Loucy (cell line): ENCODE data around the gene OR8D1.

Source experiments
- H2AFZ ChIP-seq: fragments of 200-600 bp; sonication (generic); 2 replicates; pipeline ENCODE4 v1.6.0; 2016; ENCODE audit warnings: antibody characterized with exemption, mild to moderate bottlenecking, low read length, moderate library complexity
- H3F3A ChIP-seq: fragments of 200-600 bp; 2 replicates; pipeline ENCODE4 v1.6.0; 2016; ENCODE audit warnings: antibody characterized with exemption, low read depth, mild to moderate bottlenecking
- H3K27me3 ChIP-seq: fragments of 200-600 bp; sonication (generic); 2 replicates; pipeline ENCODE4 v1.6.1; 2014; ENCODE audit warnings: low read length, mild to moderate bottlenecking; ENCODE audit not compliant: insufficient read depth, poor library complexity, severe bottlenecking
- H3K36me3 ChIP-seq: fragments of 200-600 bp; sonication (generic); 2 replicates; pipeline ENCODE4 v1.6.1; 2016; ENCODE audit warnings: low read length; ENCODE audit not compliant: insufficient read depth
- H3K4me1 ChIP-seq: fragments of 200-600 bp; sonication (generic); 2 replicates; pipeline ENCODE4 v1.5.1; 2014; ENCODE audit warnings: low read length, mild to moderate bottlenecking; ENCODE audit not compliant: insufficient read depth, poor library complexity, severe bottlenecking
- H3K4me2 ChIP-seq: fragments of 200-600 bp; sonication (generic); 2 replicates; pipeline ENCODE4 v1.6.0; 2014; ENCODE audit warnings: antibody characterized with exemption, low read length, low read depth, mild to moderate bottlenecking; ENCODE audit not compliant: poor library complexity, severe bottlenecking
- H3K4me3 ChIP-seq: fragments of 200-600 bp; sonication (generic); 2 replicates; pipeline ENCODE4 v1.5.1; 2014; ENCODE audit warnings: low read length, mild to moderate bottlenecking, mixed read lengths; ENCODE audit not compliant: poor library complexity, severe bottlenecking
- H3K79me2 ChIP-seq: fragments of 200-600 bp; sonication (generic); 2 replicates; pipeline ENCODE4 v1.6.1; 2014; ENCODE audit warnings: low read length; ENCODE audit not compliant: insufficient read depth
- H3K9ac ChIP-seq: fragments of 200-600 bp; sonication (generic); 2 replicates; pipeline ENCODE4 v1.6.0; 2014; ENCODE audit warnings: mild to moderate bottlenecking, low read depth, low read length, moderate library complexity; ENCODE audit not compliant: poor library complexity, severe bottlenecking
- H3K9me2 ChIP-seq: fragments of 200-600 bp; sonication (generic); replicated peaks from 2 replicates; pipeline ENCODE4 v1.6.1; 2016; ENCODE audit warnings: low read depth, low read length, mixed read lengths
- H3K9me3 ChIP-seq: fragments of 200-600 bp; sonication (generic); 2 replicates; pipeline ENCODE4 v1.6.1; 2014; ENCODE audit warnings: mild to moderate bottlenecking, antibody characterized with exemption, low read length, low read depth; ENCODE audit not compliant: insufficient read depth
- H4K20me1 ChIP-seq: fragments of 200-600 bp; sonication (generic); 2 replicates; pipeline ENCODE4 v1.6.0; 2014; ENCODE audit warnings: antibody characterized with exemption, low read length, mild to moderate bottlenecking; ENCODE audit not compliant: insufficient read depth, poor library complexity, severe bottlenecking
- CTCF ChIP-seq: fragments of 200-600 bp; sonication (generic); conservative IDR thresholded peaks from 2 replicates; pipeline ENCODE4 v1.5.1; 2014; ENCODE audit warnings: mild to moderate bottlenecking, antibody characterized with exemption, low read length
- EZH2phosphoT487 ChIP-seq: fragments of 200-600 bp; IDR thresholded peaks from 2 replicates; pipeline ENCODE4 v1.6.1; 2018; ENCODE audit warnings: antibody characterized with exemption, mild to moderate bottlenecking, moderate library complexity, borderline replicate concordance

Gene OR8D1

GRCh38 chr11:124294687-124295086 is 19.1 kb downstream of the OR8D1 start:
- H3K36me3 ChIP-seq = no peaks in the 10 kb centered on the region
- H3K4me2 ChIP-seq = no peak overlapping the region

GRCh38 chr11:124285610-124286344 is 28.0 kb downstream of the OR8D1 start:
- H3K9ac ChIP-seq = no peak overlapping the region
- H4K20me1 ChIP-seq = no peaks in the 10 kb centered on the region
- H3K4me2 ChIP-seq = no peak overlapping the region
- peaks cover 4% of the 10 kb centered on the region for H3K27me3 ChIP-seq
- no peaks in the 10 kb centered on the region for H3K9me2 ChIP-seq
- no peaks in the 10 kb centered on the region; the same call in 1 of the 2 replicates for H3K9me3 ChIP-seq
- no peaks in the 10 kb centered on the region for H3K79me2 ChIP-seq
- no peaks in the 10 kb centered on the region for H3K36me3 ChIP-seq
- H2AFZ ChIP-seq = no peak overlapping the region
- no peak for TF ChIP-seq EZH2phosphoT487
- no peak for TF ChIP-seq CTCF
- H3F3A ChIP-seq = no peaks in the 10 kb centered on the region
- H3K4me3 ChIP-seq = no peak overlapping the region
- H3K4me1 ChIP-seq = no peaks in the 10 kb centered on the region

More at GRCh38 chr11:124294687-124295086, 19.1 kb downstream of the OR8D1 start:
- Histone ChIP-seq H4K20me1 (no peaks in the 10 kb centered on the region), H3K9ac (no peak overlapping the region), H3K4me1 (no peaks in the 10 kb centered on the region), H3F3A (no peaks in the 10 kb centered on the region), H3K79me2 (no peaks in the 10 kb centered on the region), H3K27me3 (no peaks in the 10 kb centered on the region), H2AFZ (no peak overlapping the region), H3K9me3 (no peaks in the 10 kb centered on the region), H3K9me2 (no peaks in the 10 kb centered on the region), H3K4me3 (no peak overlapping the region)
- TF ChIP-seq EZH2phosphoT487 = no peak
- no peak for TF ChIP-seq CTCF

GRCh38 chr11:124278261-124278660 is 35.5 kb downstream of the OR8D1 start:
- Histone ChIP-seq H3K4me2 (no peak overlapping the region), H3K27me3 (no peaks in the 10 kb centered on the region), H3K4me1 (peaks cover 23% of the 10 kb centered on the region), H3K9me3 (no peaks in the 10 kb centered on the region; the same call in 1 of the 2 replicates), H2AFZ (no peak overlapping the region), H3K9ac (no peak overlapping the region), H3K79me2 (no peaks in the 10 kb centered on the region), H4K20me1 (no peaks in the 10 kb centered on the region), H3K9me2 (no peaks in the 10 kb centered on the region), H3F3A (0 out of 2 replicates have a peak, but pooled peaks cover 2% of the 10 kb centered on the region), H3K4me3 (no peak overlapping the region), H3K36me3 (no peaks in the 10 kb centered on the region)
- TF ChIP-seq CTCF (no peak), EZH2phosphoT487 (no peak)
